Esophagus muscularis mucosa (tissue), 4 donors: ENCODE measurements around the gene GSTK1.

Source experiments
- CTCF ChIP-seq, 3 experiments: fragments of 200-600 bp in 2 of 3; fragments of 450-650 bp in 1 of 3; sonication (generic) in 2 of 3; IDR thresholded peaks; one replicate each; pipeline ENCODE4 v1.5.1; 2017 to 2019; ENCODE audit warnings: antibody characterized with exemption in 3 of 3, mild to moderate bottlenecking in 2 of 3, moderate library complexity in 1 of 3
- EP300 ChIP-seq: sonication (generic); formaldehyde crosslinking; IDR thresholded peaks from one replicate; pipeline ENCODE4 v1.6.1; 2017; ENCODE audit warnings: antibody characterized with exemption
- POLR2A ChIP-seq: fragments of 450-650 bp; IDR thresholded peaks from one replicate; pipeline ENCODE4 v1.6.1; 2017; ENCODE audit warnings: antibody characterized with exemption, moderate library complexity, mild to moderate bottlenecking, low read depth
- POLR2AphosphoS5 ChIP-seq, 2 donors: sonication (generic); formaldehyde crosslinking; IDR thresholded peaks; one replicate each; pipeline ENCODE4 v1.6.1; 2017; ENCODE audit warnings: antibody characterized with exemption in 2 of 2

DNA sequence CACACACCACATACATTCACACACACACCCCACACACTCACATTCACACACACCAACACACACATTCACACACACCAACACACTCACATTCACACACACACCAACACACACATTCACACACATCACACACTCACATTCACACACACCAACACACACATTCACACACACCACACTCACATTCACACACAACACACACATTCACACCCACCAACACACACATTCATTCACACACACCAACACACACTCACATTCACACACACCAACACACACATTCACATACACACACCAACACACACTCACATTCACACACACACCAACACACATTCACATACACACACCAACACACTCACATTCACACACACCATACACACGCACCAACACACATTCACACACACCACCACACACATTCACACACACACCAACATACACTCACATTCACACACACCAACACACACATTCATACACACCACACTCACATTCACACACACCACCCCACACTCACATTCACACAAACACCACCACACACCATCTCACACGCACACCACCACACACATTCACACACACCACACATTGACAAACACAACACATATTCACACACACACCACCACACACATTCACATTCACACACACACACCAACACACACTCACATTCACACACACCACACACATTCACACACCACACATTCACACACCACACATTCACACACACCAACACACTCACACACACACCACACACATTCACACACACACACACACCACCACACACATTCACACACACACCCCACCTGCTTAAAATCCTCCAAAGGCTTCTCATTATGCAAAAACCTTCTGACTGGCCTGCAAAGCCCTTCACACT is 32.4 kb upstream of the GSTK1 start:
- no peak for TF ChIP-seq CTCF (IDR thresholded peaks at IDR 0.05)
- TF ChIP-seq POLR2A: no peak
- TF ChIP-seq POLR2AphosphoS5 (IDR thresholded peaks at IDR 0.05): no peak
- no peak for TF ChIP-seq EP300
